Liver (tissue), 9 donors: ENCODE results near the gene IQCK. TPM values are rescaled to one million over a fixed set of nuclear protein-coding genes. Genes with fewer than 3 reads are reported as not detected.

ENCODE experiments used
- DNase-seq: peaks from one replicate; pipeline ENCODE4 v3.0.0-alpha.2; 2017; ENCODE audit warnings: low spot score
- H3K27ac ChIP-seq, 2 donors: one replicate each; pipeline ENCODE4 v1.7.0; 2013; ENCODE audit warnings: inconsistent platforms in 2 of 2, low read length in 2 of 2, control low read depth in 1 of 2, low read depth in 1 of 2, mild to moderate bottlenecking in 1 of 2
- H3K27me3 ChIP-seq, 4 donors: one replicate each; pipeline versions ENCODE4 v1.6.1 to v1.7.0; 2013; ENCODE audit warnings: low read length in 3 of 4, inconsistent platforms in 1 of 4, mild to moderate bottlenecking in 1 of 4, moderate library complexity in 1 of 4; ENCODE audit not compliant: control insufficient read depth in 4 of 4, insufficient read depth in 4 of 4
- H3K36me3 ChIP-seq, 4 donors: one replicate each; pipeline versions ENCODE4 v1.6.1 to v1.7.0; 2013; ENCODE audit warnings: low read length in 3 of 4, mild to moderate bottlenecking in 3 of 4, low read depth in 1 of 4, moderate library complexity in 1 of 4; ENCODE audit not compliant: control insufficient read depth in 4 of 4, insufficient read depth in 3 of 4
- H3K4me1 ChIP-seq, 4 donors: one replicate each; pipeline versions ENCODE4 v1.6.1 to v1.7.0; 2013; ENCODE audit warnings: low read length in 3 of 4, mild to moderate bottlenecking in 3 of 4, moderate library complexity in 1 of 4; ENCODE audit not compliant: control insufficient read depth in 4 of 4, insufficient read depth in 4 of 4
- H3K4me3 ChIP-seq, 3 donors: one replicate each; pipeline versions ENCODE4 v1.6.1 to v1.7.0; 2013; ENCODE audit warnings: low read length in 3 of 3, control low read depth in 1 of 3, low read depth in 1 of 3, mild to moderate bottlenecking in 1 of 3
- H3K9ac ChIP-seq, 2 donors: one replicate each; pipeline ENCODE4 v1.7.0; 2013; ENCODE audit warnings: low read length in 2 of 2, mild to moderate bottlenecking in 2 of 2, moderate library complexity in 2 of 2, control low read depth in 1 of 2, low read depth in 1 of 2
- H3K9me3 ChIP-seq, 4 donors: one replicate each; pipeline versions ENCODE4 v1.6.1 to v1.7.0; 2013; ENCODE audit warnings: low read length in 3 of 4; ENCODE audit not compliant: control insufficient read depth in 4 of 4
- EGR1 ChIP-seq, 2 donors: IDR thresholded peaks; 2 replicates each; pipeline ENCODE4 v1.6.1; 2016 to 2018; ENCODE audit warnings: antibody characterized with exemption in 2 of 2, low read depth in 2 of 2
- FOXA1 ChIP-seq: IDR thresholded peaks from 2 replicates; pipeline ENCODE4 v1.6.1; 2016; ENCODE audit warnings: antibody characterized with exemption
- FOXA2 ChIP-seq: IDR thresholded peaks from 2 replicates; pipeline ENCODE4 v1.6.1; 2016; ENCODE audit warnings: antibody characterized with exemption
- GABPA ChIP-seq, 2 donors: IDR thresholded peaks in 1 of 2; conservative IDR thresholded peaks in 1 of 2; 2 replicates each; pipeline ENCODE4 v1.6.1; 2016; ENCODE audit warnings: antibody characterized with exemption in 2 of 2, mild to moderate bottlenecking in 1 of 2, moderate library complexity in 1 of 2
- HNF4A ChIP-seq, 2 donors: conservative IDR thresholded peaks; 2 replicates each; pipeline ENCODE4 v1.6.1; 2016; ENCODE audit warnings: antibody characterized with exemption in 2 of 2, mild to moderate bottlenecking in 2 of 2
- HNF4G ChIP-seq: IDR thresholded peaks from 2 replicates; pipeline ENCODE4 v1.6.1; 2016; ENCODE audit warnings: antibody characterized with exemption
- JUND ChIP-seq, 2 donors: IDR thresholded peaks; 2 replicates each; pipeline ENCODE4 v1.6.1; 2016; ENCODE audit warnings: antibody characterized with exemption in 2 of 2
- MAX ChIP-seq: IDR thresholded peaks from 2 replicates; pipeline ENCODE4 v1.6.1; 2016; ENCODE audit warnings: antibody characterized with exemption
- NR2F2 ChIP-seq: IDR thresholded peaks from 2 replicates; pipeline ENCODE4 v1.6.1; 2016; ENCODE audit warnings: antibody characterized with exemption
- RAD21 ChIP-seq, 2 donors: IDR thresholded peaks; 2 replicates each; pipeline ENCODE4 v1.6.1; 2016; ENCODE audit warnings: antibody characterized with exemption in 2 of 2, mild to moderate bottlenecking in 2 of 2
- REST ChIP-seq: IDR thresholded peaks from 2 replicates; pipeline ENCODE4 v1.6.1; 2016; ENCODE audit warnings: antibody characterized with exemption, mild to moderate bottlenecking
- RXRA ChIP-seq, 2 donors: IDR thresholded peaks; 2 replicates each; pipeline ENCODE4 v1.6.1; 2017 to 2018; ENCODE audit warnings: antibody characterized with exemption in 2 of 2, mild to moderate bottlenecking in 1 of 2
- SP1 ChIP-seq: IDR thresholded peaks from 2 replicates; pipeline ENCODE4 v1.6.1; 2018; ENCODE audit warnings: antibody characterized with exemption, mild to moderate bottlenecking
- TAF1 ChIP-seq: conservative IDR thresholded peaks from 2 replicates; pipeline ENCODE4 v1.6.1; 2016; ENCODE audit warnings: antibody characterized with exemption, mild to moderate bottlenecking
- YY1 ChIP-seq: IDR thresholded peaks from 2 replicates; pipeline ENCODE4 v1.6.1; 2016; ENCODE audit warnings: antibody characterized with exemption, mild to moderate bottlenecking
- WGBS: extraction: QIAGEN DNeasy Blood & Tissue Kit; methylation state at CpG from one replicate; pipeline ENCODE4 v1.1.7; 2013; 5-methylcytosine and 5-hydroxymethylcytosine counted together
- polyA plus RNA-seq, 2 donors: library from polyadenylated mRNA; stranded (reverse) in 1 of 2; unstranded in 1 of 2; fragments of 200-250 nt in 1 of 2; fragments of >200 nt in 1 of 2; fragmentation: Nextera tagmentation in 1 of 2; extraction: Ambion mirVana in 1 of 2; gene quantifications; one replicate each; pipeline versions ENCODE4 v1.2.1 to v1.2.3, GENCODE V29; 2013 to 2015
- total RNA-seq, 2 donors: library from RNA; depleted of rRNA; stranded (reverse); fragments of >200 nt; gene quantifications; one replicate each; pipeline ENCODE4 v1.2.3, GENCODE V29; 2014
- TF ChIP-seq, protein P1 (sequence below): IDR thresholded peaks from 2 replicates; pipeline ENCODE4 v1.6.1; 2016; ENCODE audit warnings: antibody characterized with exemption
- TF ChIP-seq, protein P2 (sequence below): fragments of 150-350 bp; IDR thresholded peaks from 2 replicates; pipeline ENCODE4 v1.5.1; 2017; ENCODE audit warnings: improper control_type of control experiment, low read depth, low read length; ENCODE audit not compliant: missing input control
- TF ChIP-seq, protein P3 (sequence below): IDR thresholded peaks from 2 replicates; pipeline ENCODE4 v1.6.1; 2016; ENCODE audit warnings: antibody characterized with exemption
- donor health status: healthy.
- donor health status: healthy.
- donor health status: healthy.
- donor health status: healthy.
- donor health status: healthy.

IQCK gene
- total and polyA plus RNA-seq, 4 donors = 2.1 to 4.4 (median 2.9) TPM

GRCh38 chr16:19709381-19710136 lies 8.5 kb upstream of the IQCK start:
- WGBS = 98% methylated on average over 22 of the region's 22 CpGs
- no peak for DNase-seq
- Histone ChIP-seq H3K9ac (no peak overlapping the region), H3K27me3 (no peaks in the 10 kb centered on the region), H3K36me3 (peaks cover 15 to 35% (median 15%) of the 10 kb centered on the region in 4 donors), H3K9me3 (no peaks in the 10 kb centered on the region), H3K27ac (no peak overlapping the region), H3K4me1 (no peaks in the 10 kb centered on the region), H3K4me3 (no peak overlapping the region)
- TF ChIP-seq FOXA2 (no peak), MAX (no peak), RXRA (IDR thresholded peaks at IDR 0.05) (no peak), NR2F2 (no peak), HNF4A (conservative IDR thresholded peaks at IDR 0.05) (no peak), GABPA (IDR thresholded peaks at IDR 0.05 in 1 of 2, conservative IDR thresholded peaks at IDR 0.05 in 1 of 2) (no peak), YY1 (no peak), RAD21 (IDR thresholded peaks at IDR 0.05) (no peak), REST (no peak), TAF1 (no peak), FOXA1 (no peak), SP1 (no peak), HNF4G (no peak), JUND (IDR thresholded peaks at IDR 0.05) (no peak), EGR1 (IDR thresholded peaks at IDR 0.05; ENCODE audit: low read depth in 2 of 2) (no peak)
- TF ChIP-seq, protein P1, sequence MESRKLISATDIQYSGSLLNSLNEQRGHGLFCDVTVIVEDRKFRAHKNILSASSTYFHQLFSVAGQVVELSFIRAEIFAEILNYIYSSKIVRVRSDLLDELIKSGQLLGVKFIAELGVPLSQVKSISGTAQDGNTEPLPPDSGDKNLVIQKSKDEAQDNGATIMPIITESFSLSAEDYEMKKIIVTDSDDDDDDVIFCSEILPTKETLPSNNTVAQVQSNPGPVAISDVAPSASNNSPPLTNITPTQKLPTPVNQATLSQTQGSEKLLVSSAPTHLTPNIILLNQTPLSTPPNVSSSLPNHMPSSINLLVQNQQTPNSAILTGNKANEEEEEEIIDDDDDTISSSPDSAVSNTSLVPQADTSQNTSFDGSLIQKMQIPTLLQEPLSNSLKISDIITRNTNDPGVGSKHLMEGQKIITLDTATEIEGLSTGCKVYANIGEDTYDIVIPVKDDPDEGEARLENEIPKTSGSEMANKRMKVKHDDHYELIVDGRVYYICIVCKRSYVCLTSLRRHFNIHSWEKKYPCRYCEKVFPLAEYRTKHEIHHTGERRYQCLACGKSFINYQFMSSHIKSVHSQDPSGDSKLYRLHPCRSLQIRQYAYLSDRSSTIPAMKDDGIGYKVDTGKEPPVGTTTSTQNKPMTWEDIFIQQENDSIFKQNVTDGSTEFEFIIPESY = no peak
- TF ChIP-seq, protein P2, sequence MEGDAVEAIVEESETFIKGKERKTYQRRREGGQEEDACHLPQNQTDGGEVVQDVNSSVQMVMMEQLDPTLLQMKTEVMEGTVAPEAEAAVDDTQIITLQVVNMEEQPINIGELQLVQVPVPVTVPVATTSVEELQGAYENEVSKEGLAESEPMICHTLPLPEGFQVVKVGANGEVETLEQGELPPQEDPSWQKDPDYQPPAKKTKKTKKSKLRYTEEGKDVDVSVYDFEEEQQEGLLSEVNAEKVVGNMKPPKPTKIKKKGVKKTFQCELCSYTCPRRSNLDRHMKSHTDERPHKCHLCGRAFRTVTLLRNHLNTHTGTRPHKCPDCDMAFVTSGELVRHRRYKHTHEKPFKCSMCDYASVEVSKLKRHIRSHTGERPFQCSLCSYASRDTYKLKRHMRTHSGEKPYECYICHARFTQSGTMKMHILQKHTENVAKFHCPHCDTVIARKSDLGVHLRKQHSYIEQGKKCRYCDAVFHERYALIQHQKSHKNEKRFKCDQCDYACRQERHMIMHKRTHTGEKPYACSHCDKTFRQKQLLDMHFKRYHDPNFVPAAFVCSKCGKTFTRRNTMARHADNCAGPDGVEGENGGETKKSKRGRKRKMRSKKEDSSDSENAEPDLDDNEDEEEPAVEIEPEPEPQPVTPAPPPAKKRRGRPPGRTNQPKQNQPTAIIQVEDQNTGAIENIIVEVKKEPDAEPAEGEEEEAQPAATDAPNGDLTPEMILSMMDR = no peak
- TF ChIP-seq, protein P3, sequence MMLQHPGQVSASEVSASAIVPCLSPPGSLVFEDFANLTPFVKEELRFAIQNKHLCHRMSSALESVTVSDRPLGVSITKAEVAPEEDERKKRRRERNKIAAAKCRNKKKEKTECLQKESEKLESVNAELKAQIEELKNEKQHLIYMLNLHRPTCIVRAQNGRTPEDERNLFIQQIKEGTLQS = no peak
